Sigmoid colon (tissue), 4 donors: ENCODE measurements around the gene ALAS1.

Experiments
- EP300 ChIP-seq, 4 donors: sonication (generic); formaldehyde crosslinking; IDR thresholded peaks; one replicate each; pipeline ENCODE4 v1.6.1; 2017; ENCODE audit warnings: antibody characterized with exemption in 4 of 4
- POLR2A ChIP-seq, 2 donors: fragments of 450-650 bp; IDR thresholded peaks; one replicate each; pipeline ENCODE4 v1.6.1; 2016; ENCODE audit warnings: antibody characterized with exemption in 2 of 2, mild to moderate bottlenecking in 2 of 2, moderate library complexity in 2 of 2
- TF ChIP-seq, protein P1 (sequence below), 4 experiments: fragments of 450-650 bp in 3 of 4; fragments of 200-600 bp in 1 of 4; IDR thresholded peaks; one replicate each; pipeline ENCODE4 v1.5.1; 2016 to 2019; ENCODE audit warnings: antibody characterized with exemption in 4 of 4, mild to moderate bottlenecking in 3 of 4, moderate library complexity in 2 of 4

- TF ChIP-seq, protein P1, sequence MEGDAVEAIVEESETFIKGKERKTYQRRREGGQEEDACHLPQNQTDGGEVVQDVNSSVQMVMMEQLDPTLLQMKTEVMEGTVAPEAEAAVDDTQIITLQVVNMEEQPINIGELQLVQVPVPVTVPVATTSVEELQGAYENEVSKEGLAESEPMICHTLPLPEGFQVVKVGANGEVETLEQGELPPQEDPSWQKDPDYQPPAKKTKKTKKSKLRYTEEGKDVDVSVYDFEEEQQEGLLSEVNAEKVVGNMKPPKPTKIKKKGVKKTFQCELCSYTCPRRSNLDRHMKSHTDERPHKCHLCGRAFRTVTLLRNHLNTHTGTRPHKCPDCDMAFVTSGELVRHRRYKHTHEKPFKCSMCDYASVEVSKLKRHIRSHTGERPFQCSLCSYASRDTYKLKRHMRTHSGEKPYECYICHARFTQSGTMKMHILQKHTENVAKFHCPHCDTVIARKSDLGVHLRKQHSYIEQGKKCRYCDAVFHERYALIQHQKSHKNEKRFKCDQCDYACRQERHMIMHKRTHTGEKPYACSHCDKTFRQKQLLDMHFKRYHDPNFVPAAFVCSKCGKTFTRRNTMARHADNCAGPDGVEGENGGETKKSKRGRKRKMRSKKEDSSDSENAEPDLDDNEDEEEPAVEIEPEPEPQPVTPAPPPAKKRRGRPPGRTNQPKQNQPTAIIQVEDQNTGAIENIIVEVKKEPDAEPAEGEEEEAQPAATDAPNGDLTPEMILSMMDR (IDR thresholded peaks at IDR 0.05), result no peak
- TF ChIP-seq EP300 (IDR thresholded peaks at IDR 0.05) (no peak), POLR2A (IDR thresholded peaks at IDR 0.05) (no peak)
Observed at GRCh38 chr3:52203701-52204100, 5.7 kb downstream of the ALAS1 start.
